GM18951 (cell line): ENCODE measurements around the gene TMEM135.
"Not testable (repeated sequence)": the region's sequence is repeated elsewhere in the genome, so short reads cannot be mapped to it uniquely, and the experiment has no call there.

Experiments used
- POLR2A ChIP-seq: IDR thresholded peaks from 4 replicates; pipeline ENCODE4 v1.6.1; 2011; ENCODE audit warnings: mild to moderate bottlenecking; ENCODE audit not compliant: insufficient read length, insufficient read depth; ENCODE audit errors: extremely low read depth
- in situ Hi-C: fragments of 300-500 bp; cut with MboI; formaldehyde crosslinking; loops from one replicate; pipeline ENCODE4 v1.12.0; 2022; ENCODE audit warnings: low sequenced_read_pairs, mixed read lengths, inconsistent platforms; ENCODE audit not compliant: unreplicated experiment

The TMEM135 gene

DNA sequence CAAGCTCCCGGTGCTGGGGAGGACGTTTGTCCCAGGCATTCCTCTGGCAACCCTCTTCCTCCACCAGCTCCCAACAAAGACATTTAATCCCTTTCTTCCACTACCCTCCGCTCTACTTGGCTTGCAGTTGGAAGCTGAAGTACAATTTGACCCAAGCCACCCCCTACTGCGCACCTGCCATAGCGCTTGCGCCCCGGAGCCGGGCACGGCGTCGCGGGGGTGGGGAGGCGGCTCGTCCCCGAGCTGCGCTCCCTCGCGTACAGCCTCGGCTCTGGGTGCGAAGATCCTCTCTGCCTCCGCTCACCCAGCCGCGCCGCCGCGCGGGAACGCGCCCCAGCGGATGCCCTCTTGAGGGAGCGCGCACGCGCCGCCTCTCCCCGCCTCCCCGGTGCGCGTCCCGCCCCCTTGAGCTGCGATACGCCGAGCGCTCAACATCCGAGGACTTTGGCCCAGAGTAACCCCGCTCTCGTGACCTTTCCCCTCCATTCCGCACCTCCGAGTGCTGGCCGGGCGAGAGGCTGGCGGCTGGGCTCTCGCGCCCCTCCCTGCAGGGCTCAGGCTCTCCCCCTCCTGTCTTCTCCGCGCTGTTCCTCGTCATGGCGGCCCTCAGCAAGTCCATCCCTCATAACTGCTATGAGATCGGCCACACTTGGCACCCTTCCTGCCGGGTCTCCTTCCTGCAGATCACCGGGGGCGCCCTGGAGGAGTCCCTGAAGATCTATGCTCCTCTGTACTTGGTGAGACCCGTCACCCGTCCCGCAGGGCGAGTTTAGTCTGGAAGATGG, at the start of gene TMEM135:
TSS of gene TMEM135 (plus strand) at position 485 of the 785 bp plus-strand sequence. CDS start at position 597, 112 bp downstream.
- in situ Hi-C loops: no loop called here

DNA sequence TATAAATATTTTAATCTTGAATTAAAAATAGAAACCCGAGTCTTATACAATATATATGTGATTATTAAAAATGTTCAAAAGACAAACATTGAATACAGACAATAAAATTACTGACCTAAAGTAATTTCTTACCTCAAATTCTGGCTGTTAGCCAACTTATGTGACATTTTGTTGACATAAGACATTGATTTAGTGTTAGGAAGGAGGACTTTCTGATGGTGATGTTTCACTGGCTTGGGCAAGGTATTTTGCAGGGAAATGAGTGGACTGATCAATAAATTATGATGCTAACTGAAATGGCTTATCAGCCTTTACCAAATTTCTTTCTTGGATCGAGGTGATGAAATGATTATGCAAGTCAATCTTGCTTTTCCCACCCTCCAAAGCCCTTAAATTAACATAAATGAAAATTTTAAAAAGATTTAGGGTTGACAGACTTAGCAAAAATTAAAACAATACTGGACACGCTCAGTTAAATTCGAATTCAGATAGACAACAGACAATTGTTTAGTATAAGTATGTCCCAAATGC, 49.3 kb upstream of the TMEM135 start:
- in situ Hi-C loops: no loop called here
- no peak for TF ChIP-seq POLR2A

More for the DNA sequence above, at the start of gene TMEM135:
- peak; percentile 87 for TF ChIP-seq POLR2A

GRCh38 chr11:86990031-86990430, 47.7 kb upstream of the TMEM135 start:
- in situ Hi-C loops: no loop called here
- TF ChIP-seq POLR2A: no peak

- in situ Hi-C loops: no loop called here
- no peak for TF ChIP-seq POLR2A
These were observed 47.2 kb upstream of the TMEM135 start for GRCh38 chr11:86990515-86990914.

GRCh38 chr11:86991341-86991740, 46.4 kb upstream of the TMEM135 start:
- in situ Hi-C loops: no loop called here
- no peak for TF ChIP-seq POLR2A

DNA sequence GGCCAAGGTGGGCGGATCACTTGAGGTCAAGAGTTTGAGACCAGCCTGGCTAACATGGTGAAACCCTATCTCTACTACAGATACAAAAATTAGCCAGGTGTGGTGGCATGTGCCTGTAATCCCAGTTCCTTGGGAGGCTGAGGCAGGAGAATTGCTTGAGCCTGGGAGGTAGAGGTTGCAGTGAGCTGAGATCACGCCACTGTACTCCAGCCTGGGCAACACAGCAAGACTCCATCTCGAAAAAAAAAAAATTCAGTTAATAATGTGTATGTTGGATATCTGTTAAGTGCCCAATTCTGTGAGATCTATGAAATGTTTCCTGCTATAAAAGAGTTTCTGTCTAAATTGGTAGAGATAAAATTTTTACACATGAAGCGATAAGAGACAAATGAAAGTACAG, 45.4 kb upstream of the TMEM135 start:
- in situ Hi-C loops: not testable (repeated sequence)

GRCh38 chr11:86993031-86993430, 44.7 kb upstream of the TMEM135 start:
- TF ChIP-seq POLR2A: no peak
- in situ Hi-C loops: no loop called here

DNA sequence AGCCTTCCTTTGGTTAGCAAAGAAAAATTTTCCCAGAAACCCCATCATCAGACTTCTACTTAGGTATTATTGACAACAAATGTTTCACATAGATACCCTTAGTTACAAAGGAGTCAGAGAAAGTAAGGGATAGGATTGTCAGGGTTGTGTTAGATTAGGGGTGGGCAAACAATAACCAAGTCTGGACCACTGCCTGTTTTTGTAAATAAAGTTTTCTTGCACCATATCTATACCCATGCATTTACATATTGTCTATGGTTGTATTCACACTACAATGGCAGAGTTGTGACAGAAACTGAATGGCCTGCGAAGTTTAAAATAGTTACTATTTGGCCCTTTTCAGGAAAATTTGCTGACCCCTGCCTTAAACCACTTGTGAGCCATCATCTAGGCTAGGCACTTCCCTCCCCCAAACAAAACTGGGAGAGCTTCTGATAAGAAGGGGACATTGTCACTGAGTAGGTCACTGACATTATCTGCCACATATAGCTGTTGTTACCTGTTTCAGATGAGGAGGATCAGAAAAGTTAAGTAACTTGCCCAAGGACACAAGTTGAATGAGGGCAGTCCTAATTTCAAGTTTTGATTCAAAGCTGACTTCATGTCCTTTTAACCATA, 40.7 kb upstream of the TMEM135 start:
- in situ Hi-C loops: no loop called here
- TF ChIP-seq POLR2A: no peak

DNA sequence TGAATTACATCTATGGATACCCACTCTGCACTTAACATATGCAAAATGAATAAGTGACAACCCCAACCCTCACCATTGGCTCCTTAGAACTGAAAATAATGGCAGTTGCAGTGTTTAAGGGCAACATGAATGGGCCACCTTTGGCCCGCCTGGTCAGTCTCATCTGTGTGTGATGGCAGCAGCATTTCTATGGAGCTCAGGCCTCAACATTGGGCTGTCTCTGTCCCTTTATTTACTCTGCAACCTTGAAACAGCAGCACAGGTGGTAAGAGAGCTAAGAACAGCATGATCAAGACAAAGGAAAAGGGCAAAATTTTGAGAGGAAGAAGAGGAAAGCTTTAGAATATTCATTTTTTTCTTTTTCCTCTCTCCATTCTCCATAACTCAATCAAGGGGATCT, 38.3 kb upstream of the TMEM135 start:
- in situ Hi-C loops: no loop called here
- no peak for TF ChIP-seq POLR2A

DNA sequence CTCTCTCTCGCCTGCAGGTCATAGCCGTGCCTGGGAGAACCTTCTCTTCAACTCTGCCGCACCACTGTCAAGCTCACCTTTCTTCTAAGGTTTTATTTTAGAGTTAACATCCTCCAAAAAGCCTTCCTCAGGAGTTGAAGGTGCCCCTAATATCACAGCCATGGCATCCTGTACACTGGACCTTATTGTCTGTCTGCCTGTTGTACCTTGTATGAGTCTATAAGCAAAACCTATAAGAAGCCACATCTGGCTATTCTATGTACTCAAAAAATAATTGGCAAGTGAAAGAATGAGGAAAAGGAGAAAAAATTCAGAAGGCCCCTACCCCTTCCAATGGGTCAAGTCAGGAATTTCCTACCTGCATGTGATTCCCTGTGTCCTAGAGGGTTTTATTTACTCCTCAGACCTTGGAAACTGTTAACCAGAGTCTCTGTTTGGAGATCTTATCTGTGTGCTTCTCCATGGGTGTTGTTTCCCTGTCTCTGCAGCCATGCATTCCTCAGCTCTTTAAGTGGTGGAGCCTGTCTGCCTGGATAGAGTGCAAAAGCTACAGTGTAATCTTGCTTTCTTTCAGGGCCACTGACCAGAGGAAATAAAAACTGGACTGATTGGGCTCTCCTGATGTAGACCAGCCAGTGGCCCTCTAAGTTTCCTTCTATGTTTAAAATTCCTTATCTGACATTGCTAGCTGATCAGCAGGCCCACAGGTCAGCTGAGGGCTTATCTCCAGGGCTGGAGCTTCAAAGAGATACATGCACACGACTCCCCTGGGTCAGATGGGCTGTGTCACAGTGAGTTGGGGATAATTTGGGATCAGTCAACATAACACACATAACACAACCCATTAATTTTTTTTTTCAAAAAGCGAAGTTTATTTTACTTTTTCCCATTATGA, 37.6 kb upstream of the TMEM135 start:
- in situ Hi-C loops: no loop called here

DNA sequence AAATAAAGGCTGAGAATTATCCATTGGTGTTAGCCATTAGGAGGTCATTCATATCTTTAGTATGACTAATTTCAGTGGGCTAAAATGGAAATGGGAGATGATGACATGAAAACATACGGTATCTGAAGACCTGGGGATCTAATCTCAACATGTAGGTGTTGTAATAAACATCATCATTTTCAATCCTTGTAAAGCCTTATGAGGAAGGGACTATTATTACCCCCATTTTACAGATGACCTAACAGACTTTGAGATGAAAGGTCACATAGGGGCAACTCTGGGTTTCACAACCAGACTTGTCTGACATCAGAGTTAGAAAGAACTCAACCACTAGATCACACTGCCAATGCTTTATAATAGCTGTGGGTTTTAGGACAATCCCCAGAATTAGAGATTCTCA, 34.8 kb upstream of the TMEM135 start:
- TF ChIP-seq POLR2A: no peak

More for the DNA sequence above, 37.6 kb upstream of the TMEM135 start:
- no peak for TF ChIP-seq POLR2A

DNA sequence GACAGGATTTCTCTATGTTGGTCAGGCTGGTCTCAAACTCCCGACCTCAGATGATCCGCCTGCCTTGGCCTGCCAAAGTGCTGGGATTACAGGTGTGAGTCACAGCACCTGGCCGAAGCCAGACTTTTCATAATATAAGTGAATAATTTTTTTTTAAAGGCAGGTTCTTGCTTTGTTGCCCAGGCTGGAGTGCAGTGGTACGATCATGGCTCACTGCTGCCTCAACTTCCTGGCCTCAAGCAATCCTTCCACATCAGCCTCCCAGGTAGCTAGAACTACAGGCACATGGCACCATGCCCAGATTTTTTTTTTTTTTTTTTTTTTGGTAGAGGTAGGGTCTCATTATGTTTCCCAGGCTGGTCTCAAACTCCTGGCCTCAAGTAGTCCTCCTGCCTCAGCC, 33.5 kb upstream of the TMEM135 start:
- in situ Hi-C loops: not testable (repeated sequence)

More for the DNA sequence above, 34.8 kb upstream of the TMEM135 start:
- in situ Hi-C loops: no loop called here

DNA sequence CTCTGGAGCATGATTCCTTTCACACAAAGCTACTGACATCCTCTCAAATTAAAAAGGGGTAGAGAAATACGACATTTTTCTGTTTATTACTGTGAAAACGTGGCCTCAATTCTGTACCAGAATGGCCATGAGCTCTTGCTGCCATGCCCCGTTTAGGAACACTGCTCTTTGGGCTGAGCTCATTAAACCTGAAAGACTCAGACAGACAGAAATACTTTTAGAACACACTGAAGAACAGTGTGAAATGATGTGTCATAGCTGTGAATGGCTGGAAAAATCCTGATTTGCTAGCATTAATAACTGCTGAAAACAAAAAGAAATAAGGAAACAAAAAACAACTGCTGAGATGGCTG, 32.2 kb upstream of the TMEM135 start:
- no peak for TF ChIP-seq POLR2A
- in situ Hi-C loops: no loop called here
